Activated naive CD4-positive, alpha-beta T cell treated with anti-CD3 and anti-CD28 coated beads, Interleukin-2, amount 10 ng/mL, durations not matched to agents 7 days and 5 days (primary cell): ENCODE measurements around the gene SERPINA1.
"Not testable (repeated sequence)": the region's sequence is repeated elsewhere in the genome, so short reads cannot be mapped to it uniquely, and the experiment has no call there.

ENCODE experiments used
- CTCF ChIA-PET: fragments of 350-600 bp; sonication (Branson Sonifier 250); formaldehyde crosslinking; loops from one replicate; lab custom pipeline; 2021; ENCODE audit warnings: antibody characterized with exemption; lab: Charles Lee
- DNase-seq: peaks from one replicate; pipeline ENCODE4 v3.0.0-alpha.2; 2020
- H3K27ac Mint-ChIP-seq: one replicate; pipeline ENCODE4 v1.8.0; 2021; ENCODE audit warnings: mild to moderate bottlenecking, moderate library complexity, mixed read lengths
- H3K27me3 Mint-ChIP-seq: one replicate; pipeline ENCODE4 v1.8.0; 2021; ENCODE audit warnings: mild to moderate bottlenecking, mixed read lengths
- H3K36me3 Mint-ChIP-seq: one replicate; pipeline ENCODE4 v1.8.0; 2021; ENCODE audit warnings: mixed read lengths
- H3K4me1 Mint-ChIP-seq: one replicate; pipeline ENCODE4 v1.8.0; 2021; ENCODE audit warnings: mixed read lengths
- H3K4me3 Mint-ChIP-seq: one replicate; pipeline ENCODE4 v1.8.0; 2021; ENCODE audit warnings: mild to moderate bottlenecking, moderate library complexity, mixed read lengths
- H3K9me3 Mint-ChIP-seq: one replicate; pipeline ENCODE4 v1.8.0; 2021; ENCODE audit warnings: mixed read lengths

The SERPINA1 gene

DNA sequence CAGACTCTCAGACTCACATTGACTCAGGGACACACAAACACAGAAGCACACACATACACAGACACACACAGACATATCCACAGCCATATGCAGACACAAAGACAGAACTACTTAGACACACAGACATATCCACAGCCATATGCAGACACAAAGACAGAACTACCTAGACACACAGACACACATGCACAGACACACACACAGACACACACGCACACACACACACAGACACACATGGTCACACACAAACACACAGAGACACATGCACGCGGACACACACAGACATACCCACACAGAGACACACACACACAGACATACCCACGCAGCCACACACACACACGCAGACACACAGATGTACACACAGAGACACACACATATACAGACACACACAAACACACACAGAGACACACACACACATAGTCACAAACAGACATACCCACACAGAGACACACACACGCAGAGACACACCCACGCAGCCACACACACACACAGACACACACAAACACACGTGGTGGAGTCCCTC, 25.7 kb downstream of the SERPINA1 start:
- no peak for DNase-seq
- Mint-ChIP-seq H3K4me3 (no peak overlapping the region), H3K9me3 (no peaks in the 10 kb centered on the region), H3K27ac (no peak overlapping the region), H3K4me1 (no peaks in the 10 kb centered on the region), H3K36me3 (no peaks in the 10 kb centered on the region), H3K27me3 (no peaks in the 10 kb centered on the region)
- CTCF ChIA-PET = no interaction called here

- H3K27ac Mint-ChIP-seq = no peak overlapping the region
- H3K27me3 Mint-ChIP-seq = no peaks in the 10 kb centered on the region
- CTCF ChIA-PET = no interaction called here
- no peak overlapping the region for H3K4me3 Mint-ChIP-seq
- H3K9me3 Mint-ChIP-seq = no peaks in the 10 kb centered on the region
- H3K4me1 Mint-ChIP-seq = no peaks in the 10 kb centered on the region
- H3K36me3 Mint-ChIP-seq = no peaks in the 10 kb centered on the region
- DNase-seq = no peak
These were observed 26.7 kb downstream of the SERPINA1 start for GRCh38 chr14:94361682-94362081.

GRCh38 chr14:94360945-94361565, 27.3 kb downstream of the SERPINA1 start:
- no peaks in the 10 kb centered on the region for H3K9me3 Mint-ChIP-seq
- H3K36me3 Mint-ChIP-seq = no peaks in the 10 kb centered on the region
- H3K27me3 Mint-ChIP-seq = peaks cover 4% of the 10 kb centered on the region
- no peak overlapping the region for H3K4me3 Mint-ChIP-seq
- no peak for DNase-seq
- H3K27ac Mint-ChIP-seq = no peak overlapping the region
- H3K4me1 Mint-ChIP-seq = no peaks in the 10 kb centered on the region
- CTCF ChIA-PET = no interaction called here

DNA sequence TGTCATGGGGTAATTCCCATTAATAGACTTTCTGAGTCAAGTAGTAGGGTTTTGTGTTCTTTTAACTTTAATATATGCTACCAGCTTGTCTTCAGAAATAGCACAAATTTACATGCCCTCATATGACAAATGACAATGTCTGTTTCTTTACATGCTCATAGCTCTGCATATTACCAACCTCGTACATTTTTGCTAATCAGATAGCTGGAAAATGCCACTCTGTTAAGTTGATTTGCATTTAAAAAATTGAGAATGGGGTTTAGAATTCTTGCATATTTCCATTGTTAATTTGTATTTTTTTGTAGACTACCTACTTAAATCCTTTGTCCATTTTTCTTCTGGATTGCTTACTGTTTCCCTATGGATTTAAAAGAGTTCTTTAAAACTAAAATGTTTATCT, 31.2 kb downstream of the SERPINA1 start:
- Mint-ChIP-seq H3K4me1 (no peaks in the 10 kb centered on the region), H3K9me3 (no peaks in the 10 kb centered on the region), H3K4me3 (no peak overlapping the region), H3K27ac (no peak overlapping the region), H3K36me3 (no peaks in the 10 kb centered on the region), H3K27me3 (peaks cover 13% of the 10 kb centered on the region)
- CTCF ChIA-PET = interaction anchor here (1.1 kb wide), 1 partner anchor 129 kb away, joined by 4 read pairs; no protein-coding TSS in a partner anchor
- no peak for DNase-seq

- Mint-ChIP-seq H3K27me3 (peaks cover 13% of the 10 kb centered on the region), H3K9me3 (no peaks in the 10 kb centered on the region), H3K4me1 (no peaks in the 10 kb centered on the region), H3K36me3 (no peaks in the 10 kb centered on the region), H3K4me3 (no peak overlapping the region), H3K27ac (no peak overlapping the region)
- DNase-seq = no peak
- CTCF ChIA-PET = interaction anchor here (1.1 to 1.4 kb wide), 2 partner anchors 57 to 130 kb away, joined by 3 to 4 read pairs; no protein-coding TSS in a partner anchor
These were observed 31.9 kb downstream of the SERPINA1 start for GRCh38 chr14:94356379-94357056.

DNA sequence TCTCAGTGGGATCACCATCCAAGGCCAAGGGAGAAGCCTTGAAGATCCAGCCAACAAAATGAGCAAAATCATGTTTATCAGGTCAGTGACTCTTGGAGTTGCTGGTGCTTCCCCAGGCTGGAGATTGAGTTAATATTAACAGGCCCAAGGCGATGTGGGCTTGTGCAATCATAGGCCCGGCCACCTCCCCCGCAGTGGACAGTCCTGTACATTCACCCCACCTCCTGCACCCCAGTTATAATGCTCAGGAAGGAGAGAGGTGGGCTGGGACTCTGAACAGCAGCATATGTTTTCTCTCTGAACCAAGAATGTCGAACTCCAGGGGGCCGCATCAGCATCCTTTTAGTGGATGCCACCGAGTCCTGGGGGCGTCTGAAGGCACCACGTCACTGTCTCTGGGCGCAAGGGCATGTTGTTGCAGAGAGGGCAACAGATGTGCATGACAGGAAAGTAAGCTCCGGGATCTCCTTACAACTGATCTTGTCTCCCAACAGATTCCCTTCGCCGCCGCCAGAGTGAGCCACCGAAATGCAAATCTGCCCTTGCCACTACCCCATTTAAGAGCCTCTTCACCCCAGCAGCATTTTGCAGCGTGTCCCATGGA, 33.1 kb downstream of the SERPINA1 start:
- no peak overlapping the region for H3K27ac Mint-ChIP-seq
- CTCF ChIA-PET = interaction anchor here (1.0 to 1.4 kb wide), 2 partner anchors 58 to 131 kb away, joined by 3 read pairs; no protein-coding TSS in a partner anchor

DNA sequence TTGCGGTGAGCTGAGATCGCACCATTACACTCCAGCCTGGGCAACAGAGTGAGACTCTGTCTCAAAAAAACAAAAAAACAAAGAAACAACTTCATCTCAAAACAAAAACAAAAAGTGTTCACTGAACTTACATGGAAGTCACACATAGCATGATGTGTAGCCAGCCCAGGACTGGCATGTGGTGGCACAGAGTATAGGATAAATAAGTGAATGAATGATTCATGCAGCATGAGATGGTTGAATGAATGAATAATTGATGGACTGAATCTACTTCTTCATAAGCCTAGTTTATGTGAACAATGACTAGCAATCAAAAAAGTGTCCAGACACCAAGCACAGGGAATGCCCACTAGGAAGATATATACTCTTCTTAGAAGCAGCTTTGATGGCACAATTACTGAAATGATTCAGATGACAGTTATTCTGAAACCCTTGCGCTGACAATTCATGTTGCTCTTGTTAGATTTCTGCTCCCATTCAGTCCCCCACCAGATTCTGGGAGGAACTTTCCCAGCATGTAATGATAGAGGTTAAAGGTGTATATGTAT, 33.7 kb downstream of the SERPINA1 start:
- H3K27ac Mint-ChIP-seq = no peak overlapping the region
- H3K9me3 Mint-ChIP-seq = no peaks in the 10 kb centered on the region
- no peaks in the 10 kb centered on the region for H3K4me1 Mint-ChIP-seq
- H3K36me3 Mint-ChIP-seq = no peaks in the 10 kb centered on the region
- DNase-seq = no peak
- H3K4me3 Mint-ChIP-seq = no peak overlapping the region
- H3K27me3 Mint-ChIP-seq = peaks cover 17% of the 10 kb centered on the region
- CTCF ChIA-PET = interaction anchor here (1.0 to 1.4 kb wide), 2 partner anchors 59 to 132 kb away, joined by 3 read pairs; no protein-coding TSS in a partner anchor

More for the DNA sequence above, 33.1 kb downstream of the SERPINA1 start:
- Mint-ChIP-seq H3K4me1 (no peaks in the 10 kb centered on the region), H3K4me3 (no peak overlapping the region), H3K36me3 (no peaks in the 10 kb centered on the region), H3K27me3 (peaks cover 17% of the 10 kb centered on the region), H3K9me3 (no peaks in the 10 kb centered on the region)
- DNase-seq = no peak

DNA sequence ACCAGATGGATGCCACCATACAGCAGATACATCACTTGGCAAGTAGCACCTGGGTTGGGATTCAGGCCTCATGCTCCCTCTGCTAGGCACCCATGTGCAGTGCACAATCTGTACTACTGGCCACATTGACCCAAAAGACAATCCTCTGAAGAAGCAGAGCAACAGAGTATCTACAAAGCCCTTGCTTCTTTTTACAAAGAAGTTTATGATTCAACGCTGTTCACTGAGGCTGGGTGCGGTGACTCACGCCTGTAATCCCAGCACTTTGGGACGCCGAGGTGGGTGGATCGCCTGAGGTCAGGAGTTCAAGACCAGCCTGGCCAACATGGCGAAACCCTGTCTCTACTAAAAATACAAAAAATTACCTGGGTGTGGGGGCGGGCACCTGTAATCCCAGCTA, 34.2 kb downstream of the SERPINA1 start:
- H3K36me3 Mint-ChIP-seq, DNase-seq, H3K4me3 Mint-ChIP-seq, H3K9me3 Mint-ChIP-seq, CTCF ChIA-PET, H3K4me1 Mint-ChIP-seq, H3K27ac Mint-ChIP-seq: not testable (repeated sequence)
- peaks cover 17% of the 10 kb centered on the region for H3K27me3 Mint-ChIP-seq

GRCh38 chr14:94349276-94349675, 39.1 kb downstream of the SERPINA1 start:
- no peak overlapping the region for H3K27ac Mint-ChIP-seq
- no peaks in the 10 kb centered on the region for H3K4me1 Mint-ChIP-seq
- peaks cover 8% of the 10 kb centered on the region for H3K9me3 Mint-ChIP-seq
- DNase-seq = no peak
- CTCF ChIA-PET = no interaction called here
- H3K4me3 Mint-ChIP-seq = no peak overlapping the region
- H3K36me3 Mint-ChIP-seq = no peaks in the 10 kb centered on the region
- H3K27me3 Mint-ChIP-seq = peaks cover 4% of the 10 kb centered on the region

DNA sequence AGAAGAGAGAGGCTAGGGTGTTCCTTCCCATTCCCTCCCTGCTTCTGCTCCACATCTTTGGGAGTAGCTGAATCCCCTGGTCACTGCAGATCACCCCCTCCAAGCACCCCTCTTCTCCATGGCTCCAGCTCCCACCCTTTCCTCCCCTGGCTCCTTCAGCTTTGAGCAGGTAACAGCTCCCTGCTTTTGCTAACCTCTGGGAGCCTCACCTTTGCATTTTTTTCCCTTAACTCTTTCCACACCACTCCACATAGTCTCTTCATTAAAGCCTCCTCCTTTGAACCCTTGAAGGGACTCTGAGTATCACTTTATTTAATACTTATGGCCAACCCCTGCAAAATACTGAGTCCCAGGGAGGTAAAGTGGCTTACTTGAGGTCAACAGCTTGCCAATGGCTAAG, 39.6 kb downstream of the SERPINA1 start:
- no peak overlapping the region for H3K27ac Mint-ChIP-seq
- H3K36me3 Mint-ChIP-seq = no peaks in the 10 kb centered on the region
- peaks cover 8% of the 10 kb centered on the region for H3K9me3 Mint-ChIP-seq
- DNase-seq = no peak
- no peaks in the 10 kb centered on the region for H3K4me1 Mint-ChIP-seq
- peaks cover 4% of the 10 kb centered on the region for H3K27me3 Mint-ChIP-seq
- no peak overlapping the region for H3K4me3 Mint-ChIP-seq
- CTCF ChIA-PET = interaction anchor here (1.0 kb wide), 1 partner anchor 138 kb away, joined by 3 read pairs; no protein-coding TSS in a partner anchor

GRCh38 chr14:94346841-94347240, 41.6 kb downstream of the SERPINA1 start:
- Mint-ChIP-seq H3K9me3 (peaks cover 8% of the 10 kb centered on the region), H3K36me3 (no peaks in the 10 kb centered on the region), H3K27ac (no peak overlapping the region), H3K27me3 (peaks cover 9% of the 10 kb centered on the region), H3K4me3 (no peak overlapping the region), H3K4me1 (no peaks in the 10 kb centered on the region)
- CTCF ChIA-PET = no interaction called here
- DNase-seq = no peak

GRCh38 chr14:94346065-94346786, 42.2 kb downstream of the SERPINA1 start:
- H3K4me1 Mint-ChIP-seq, H3K9me3 Mint-ChIP-seq, H3K4me3 Mint-ChIP-seq, H3K36me3 Mint-ChIP-seq, H3K27me3 Mint-ChIP-seq, CTCF ChIA-PET, DNase-seq, H3K27ac Mint-ChIP-seq: not testable (repeated sequence)

DNA sequence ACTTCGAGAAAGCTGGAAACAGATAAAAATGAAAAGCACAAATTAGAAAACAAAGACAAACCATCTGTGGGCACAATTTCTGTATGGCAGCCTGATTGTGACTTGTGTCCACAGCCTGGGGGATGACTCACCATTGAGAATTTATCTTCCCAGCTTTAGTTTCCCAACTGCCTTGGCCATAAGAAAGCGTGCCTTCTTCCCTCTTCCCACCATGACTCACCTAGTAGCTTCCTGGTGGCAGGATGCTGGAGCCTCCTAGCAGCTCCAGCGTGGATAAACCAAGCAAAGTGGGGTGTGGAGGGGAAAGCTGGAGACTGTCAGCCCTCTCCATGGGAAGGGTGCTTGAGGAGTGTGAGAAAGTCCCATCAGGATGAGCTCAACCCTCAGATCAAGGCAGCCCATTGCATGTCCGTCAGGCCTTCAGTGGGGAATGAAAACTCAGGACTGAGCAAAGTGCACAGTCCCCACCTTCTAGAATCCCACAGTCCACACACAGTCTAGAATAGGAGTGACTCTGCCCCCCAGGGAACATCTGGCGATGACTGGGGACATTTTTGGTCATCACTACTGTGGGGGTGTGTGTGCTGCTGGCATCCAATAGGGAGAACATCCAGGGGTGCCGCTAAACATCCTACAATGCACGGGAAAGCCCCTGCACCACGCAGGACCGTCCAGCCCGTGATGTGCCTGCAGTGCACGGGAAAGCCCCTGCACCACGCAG, 42.9 kb downstream of the SERPINA1 start:
- Mint-ChIP-seq H3K9me3 (peaks cover 8% of the 10 kb centered on the region), H3K36me3 (no peaks in the 10 kb centered on the region), H3K4me3 (no peak overlapping the region), H3K27me3 (peaks cover 6% of the 10 kb centered on the region), H3K27ac (no peak overlapping the region), H3K4me1 (no peaks in the 10 kb centered on the region)
- no peak for DNase-seq
- CTCF ChIA-PET = no interaction called here
